NB4 (cell line): ENCODE data around the gene DNAI7.

ENCODE experiments used
- DNase-seq: peaks from one replicate; pipeline ENCODE4 v3.0.0; 2010; ENCODE audit warnings: low read depth
- H3K4me3 ChIP-seq: one replicate; pipeline ENCODE4 v1.5.1; 2011; ENCODE audit warnings: mild to moderate bottlenecking, low read depth, low read length, moderate library complexity
- CTCF ChIP-seq: IDR thresholded peaks from one replicate; pipeline ENCODE4 v1.5.1; 2012; ENCODE audit warnings: low read depth, low read length
- MAX ChIP-seq: IDR thresholded peaks from 2 replicates; pipeline ENCODE4 v1.6.1; 2011; ENCODE audit warnings: low read depth, low read length
- MYC ChIP-seq: IDR thresholded peaks from 2 replicates; pipeline ENCODE4 v1.6.1; 2011; ENCODE audit warnings: low read depth, low read length
- POLR2A ChIP-seq: IDR thresholded peaks from 2 replicates; pipeline ENCODE4 v1.6.1; 2011; ENCODE audit warnings: mild to moderate bottlenecking; ENCODE audit not compliant: insufficient read length; ENCODE audit errors: extremely low read depth

Gene DNAI7

GRCh38 chr12:25146686-25147085 is 48.3 kb downstream of the DNAI7 start:
- no peak overlapping the region for H3K4me3 ChIP-seq
- no peak for DNase-seq
- TF ChIP-seq MAX (no peak), CTCF (no peak), MYC (no peak), POLR2A (no peak)

- TF ChIP-seq CTCF (peak; percentile 64), POLR2A (no peak), MYC (no peak), MAX (no peak)
- H3K4me3 ChIP-seq: no peak overlapping the region
- peak; percentile 38 for DNase-seq
Observed at GRCh38 chr12:25135531-25136154, 59.3 kb downstream of the DNAI7 start.

GRCh38 chr12:25131270-25131669 is 63.7 kb downstream of the DNAI7 start:
- no peak for DNase-seq
- TF ChIP-seq MYC: no peak
- TF ChIP-seq CTCF: no peak
- H3K4me3 ChIP-seq: no peak overlapping the region

GRCh38 chr12:25130741-25131188 is 64.2 kb downstream of the DNAI7 start:
- no peak overlapping the region for H3K4me3 ChIP-seq
- no peak for TF ChIP-seq POLR2A
- TF ChIP-seq CTCF: peak; percentile 51
- peak; percentile 67 for DNase-seq

- TF ChIP-seq MYC: no peak
- TF ChIP-seq CTCF: no peak
- no peak for TF ChIP-seq MAX
- no peak overlapping the region for H3K4me3 ChIP-seq
- DNase-seq: no peak
Observed at GRCh38 chr12:25126746-25127145, 68.2 kb downstream of the DNAI7 start.

- no peak overlapping the region for H3K4me3 ChIP-seq
- DNase-seq: no peak
- no peak for TF ChIP-seq MYC
- no peak for TF ChIP-seq POLR2A
- no peak for TF ChIP-seq MAX
- TF ChIP-seq CTCF: no peak
Observed at GRCh38 chr12:25126101-25126500, 68.9 kb downstream of the DNAI7 start.
